GM12878 (cell line): ENCODE data around the gene GTF2IRD1. TPM values are rescaled to one million over a fixed set of nuclear protein-coding genes. Genes with fewer than 3 reads are reported as not detected.
A peak's percentile ranks its signal among the peaks of the same experiment; 100 is the strongest.

ENCODE experiments used
- BMI1 ChIP-seq: fragments of 450-650 bp; IDR thresholded peaks from 2 replicates; pipeline ENCODE4 v1.6.1; 2016; ENCODE audit warnings: mild to moderate bottlenecking, moderate library complexity, borderline replicate concordance
- DPF2 ChIP-seq: fragments of 450-650 bp; IDR thresholded peaks from 2 replicates; pipeline ENCODE4 v1.6.1; 2017; ENCODE audit warnings: mild to moderate bottlenecking
- EGR1 ChIP-seq, 2 experiments: IDR thresholded peaks; 1 replicate in 1 of 2; 2 replicates in 1 of 2; pipeline ENCODE4 v1.6.1; 2011 to 2012; ENCODE audit warnings: low read depth in 2 of 2, low read length in 2 of 2, borderline replicate concordance in 1 of 2, mild to moderate bottlenecking in 1 of 2, moderate library complexity in 1 of 2
- HDAC6 ChIP-seq: fragments of 200-600 bp; sonication (generic); IDR thresholded peaks from one replicate; pipeline ENCODE4 v1.8.0; 2017; ENCODE audit warnings: antibody characterized with exemption; ENCODE audit not compliant: unreplicated experiment
- HDGF ChIP-seq: fragments of 450-650 bp; IDR thresholded peaks from 2 replicates; pipeline ENCODE4 v1.6.1; 2016; ENCODE audit warnings: antibody characterized with exemption
- HSF1 ChIP-seq: fragments of 150-350 bp; IDR thresholded peaks from 2 replicates; pipeline ENCODE4 v1.6.1; 2014; ENCODE audit warnings: mild to moderate bottlenecking, low read depth, low read length
- IKZF1 ChIP-seq: fragments of 450-650 bp; conservative IDR thresholded peaks from 2 replicates; pipeline ENCODE4 v1.6.1; 2017; ENCODE audit warnings: antibody characterized with exemption, mild to moderate bottlenecking
- JUNB ChIP-seq: IDR thresholded peaks from 2 replicates; pipeline ENCODE4 v1.6.1; 2016; ENCODE audit warnings: antibody characterized with exemption, mild to moderate bottlenecking
- MEF2A ChIP-seq: IDR thresholded peaks from 2 replicates; pipeline ENCODE4 v1.6.1; 2011; ENCODE audit warnings: low read depth, mild to moderate bottlenecking, low read length, moderate library complexity; ENCODE audit not compliant: insufficient read depth
- PRDM15 ChIP-seq: fragments of 450-650 bp; formaldehyde crosslinking; IDR thresholded peaks from 2 replicates; pipeline ENCODE4 v1.4.0; 2020; ENCODE audit warnings: mild to moderate bottlenecking, moderate library complexity
- SMAD1 ChIP-seq: fragments of 450-650 bp; IDR thresholded peaks from 2 replicates; pipeline ENCODE4 v1.6.1; 2018; ENCODE audit warnings: mild to moderate bottlenecking, low read depth; ENCODE audit not compliant: partially characterized antibody
- SMARCA5 ChIP-seq: fragments of 450-650 bp; IDR thresholded peaks from 2 replicates; pipeline ENCODE4 v1.6.1; 2017; ENCODE audit warnings: mild to moderate bottlenecking
- SPI1 ChIP-seq: IDR thresholded peaks from 2 replicates; pipeline ENCODE4 v1.6.1; 2011; ENCODE audit warnings: low read depth, mild to moderate bottlenecking, low read length, moderate library complexity, borderline replicate concordance; ENCODE audit not compliant: insufficient read depth
- SREBF2 ChIP-seq: IDR thresholded peaks from 2 replicates; pipeline ENCODE4 v1.6.1; 2012; ENCODE audit warnings: mild to moderate bottlenecking, low read length
- YY1 ChIP-seq: IDR thresholded peaks from 2 replicates; pipeline ENCODE4 v1.6.1; 2011; ENCODE audit warnings: low read depth, mild to moderate bottlenecking, low read length
- ZBTB4 ChIP-seq: fragments of 450-650 bp; formaldehyde crosslinking; IDR thresholded peaks from 2 replicates; pipeline ENCODE4 v1.4.0; 2022; ENCODE audit warnings: mild to moderate bottlenecking, moderate library complexity
- ZNF592 ChIP-seq: fragments of 450-650 bp; IDR thresholded peaks from 2 replicates; pipeline ENCODE4 v1.6.1; 2017; ENCODE audit warnings: mild to moderate bottlenecking, moderate library complexity
- polyA plus RNA-seq, 11 experiments: library from polyadenylated mRNA; depleted of rRNA in 4 of 11; unstranded in 6 of 11; stranded (reverse) in 5 of 11; fragments of >200 nt; fragmentation: Nextera tagmentation in 4 of 11; fragmentation: Illumina TruSeq in 1 of 11; extraction: Ambion mirVana in 4 of 11; extraction: Trizol in 1 of 11; gene quantifications; 1 replicate in 1 of 11; 2 replicates in 10 of 11; pipeline versions ENCODE4 v1.2.1 to v1.2.3, GENCODE V29; 2011 to 2016; ENCODE audit warnings: inconsistent platforms in 2 of 11, missing spikeins in 2 of 11, low read depth in 1 of 11
- total RNA-seq, 4 experiments: library from RNA; depleted of rRNA in 3 of 4; stranded (reverse); fragments of >200 nt in 3 of 4; fragmentation: Illumina TruSeq in 1 of 4; extraction: Trizol in 1 of 4; gene quantifications; 2 replicates each; pipeline versions ENCODE4 v1.2.1 to v1.2.3, GENCODE V29; 2013 to 2021

The GTF2IRD1 gene
- total and polyA plus RNA-seq, 10 of the 15 experiments (the other 5 are each of a cell fraction or from before 2014, with no cell fraction given) = 0.48 to 3.0 (median 1.3) TPM

DNA sequence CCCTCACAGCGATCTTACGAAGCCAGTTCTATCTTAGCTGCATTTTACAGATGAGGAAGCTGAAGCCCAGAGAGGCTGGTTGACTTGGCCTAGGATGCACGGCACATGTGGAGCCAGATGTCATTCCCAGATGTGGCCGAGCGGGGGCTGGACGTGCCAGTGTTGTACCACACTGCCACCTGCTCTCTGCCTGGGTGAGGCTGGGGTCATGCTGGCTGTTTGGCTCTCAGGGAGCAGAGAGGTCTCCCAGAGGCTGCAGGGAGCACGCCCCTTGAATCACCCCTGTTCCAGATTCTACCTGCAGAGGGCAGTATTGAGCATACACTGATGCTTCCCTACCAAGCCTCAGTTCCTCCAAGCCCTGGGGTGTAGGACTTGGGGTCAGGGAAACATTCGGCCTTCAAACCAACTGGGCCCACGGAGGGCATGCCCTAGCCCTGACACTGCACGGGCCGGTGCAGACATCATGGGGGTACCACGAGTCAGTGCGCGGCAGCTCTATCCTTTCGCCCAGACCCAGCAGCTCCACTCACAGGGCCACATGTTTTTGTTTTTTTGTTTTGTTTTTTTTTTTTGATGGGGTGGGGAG is 3.8 kb upstream of the GTF2IRD1 start (continued):
- no peak for TF ChIP-seq MEF2A
- TF ChIP-seq SMARCA5 = peak; percentile 74; the same call in 1 of the 2 replicates
- no peak for TF ChIP-seq ZBTB4 (CRISPR knock-in tag)
- TF ChIP-seq SPI1 = peak; percentile 20; the same call in 1 of the 2 replicates
- no peak for TF ChIP-seq SREBF2
- no peak for TF ChIP-seq DPF2
- TF ChIP-seq JUNB = no peak
- TF ChIP-seq HSF1 = no peak
- TF ChIP-seq BMI1 = no peak
- 0 out of 2 replicates have a peak, but pooled peaks have one; percentile 15 for TF ChIP-seq IKZF1
- no peak for TF ChIP-seq PRDM15 (CRISPR knock-in tag)
- TF ChIP-seq HDGF = 0 out of 2 replicates have a peak, but pooled peaks have one; percentile 47
- no peak for TF ChIP-seq YY1
- TF ChIP-seq HDAC6 = no peak
- no peak for TF ChIP-seq ZNF592
- no peak for TF ChIP-seq EGR1 (IDR thresholded peaks at IDR 0.05; ENCODE audit: borderline replicate concordance in 1 of 2, low read depth in 2 of 2, low read length in 2 of 2)
- TF ChIP-seq SMAD1 = no peak
